ENCODE measurements around the gene TBC1D4. TPM values are rescaled to one million over a fixed set of nuclear protein-coding genes. Genes with fewer than 3 reads are reported as not detected.

Gene TBC1D4
- total RNA-seq, 1 experiment from 2014 or later = 32.7 TPM

DNA sequence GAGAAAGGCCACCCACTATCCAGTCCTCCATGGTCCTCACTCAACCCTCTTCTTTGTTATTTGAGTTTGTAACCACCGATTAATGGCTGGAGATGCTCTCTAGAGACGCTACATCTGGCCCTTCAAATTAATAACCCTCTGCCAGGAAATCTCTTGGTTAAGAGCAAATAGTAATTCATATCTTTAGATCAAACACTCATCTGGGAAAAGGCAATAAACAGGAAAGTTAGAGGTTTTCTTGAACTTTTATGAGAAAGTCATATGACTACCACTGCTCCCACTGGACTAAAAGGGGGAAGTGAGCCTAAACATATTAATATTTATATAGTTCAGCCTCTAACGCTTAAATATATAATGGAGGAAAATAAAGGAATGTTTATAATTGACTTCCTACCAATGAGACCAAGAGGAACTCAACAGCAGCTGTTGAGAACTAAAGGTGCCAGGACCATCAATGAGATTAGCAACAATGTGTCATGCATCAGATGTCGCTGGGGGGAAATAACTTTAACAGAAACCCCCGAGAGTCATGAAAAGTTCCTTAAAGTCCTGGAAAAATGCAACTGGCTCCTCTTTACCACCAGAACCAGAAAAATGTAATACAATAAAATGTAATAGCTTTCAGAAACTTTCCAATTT lies 2.7 kb downstream of the TBC1D4 start:
- no peak for DNase-seq (ENCODE audit: low read depth in 1 of 2, low spot score in 2 of 2)
- H3K9me3 ChIP-seq (replicated peaks) = no peaks in the 10 kb centered on the region
- peaks cover 11% of the 10 kb centered on the region for H3K4me1 ChIP-seq (replicated peaks)
- H3K4me3 ChIP-seq = no peak overlapping the region
- H3K36me3 ChIP-seq = no peaks in the 10 kb centered on the region
- peaks cover 49% of the 10 kb centered on the region for H3K27me3 ChIP-seq (replicated peaks)
- H3K27ac ChIP-seq = no peak overlapping the region

DNA sequence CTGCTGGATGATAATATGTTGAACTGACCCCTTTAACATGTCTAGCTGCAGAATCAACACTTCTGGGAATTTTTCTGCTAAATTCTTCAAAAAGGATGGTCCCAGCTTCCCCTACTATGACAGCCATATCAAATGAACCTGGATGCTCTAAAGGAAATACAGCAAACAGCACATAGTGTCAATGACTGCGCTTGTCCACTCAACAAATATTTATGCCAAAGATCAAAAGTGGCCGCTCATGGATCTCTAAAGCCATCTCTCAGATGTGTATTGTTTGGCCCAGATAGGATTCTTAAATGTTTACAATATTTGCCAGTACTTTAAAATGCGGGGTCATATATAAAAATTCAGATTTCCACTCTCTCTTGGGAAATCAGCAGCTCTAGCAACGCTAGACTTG lies 3.3 kb downstream of the TBC1D4 start:
- no peak overlapping the region for H3K4me3 ChIP-seq
- no peaks in the 10 kb centered on the region for H3K9me3 ChIP-seq (replicated peaks)
- DNase-seq (ENCODE audit: low read depth in 1 of 2, low spot score in 2 of 2) = no peak
- H3K27me3 ChIP-seq (replicated peaks) = peaks cover 49% of the 10 kb centered on the region
- peaks cover 11% of the 10 kb centered on the region for H3K4me1 ChIP-seq (replicated peaks)
- no peak overlapping the region for H3K27ac ChIP-seq
- H3K36me3 ChIP-seq = no peaks in the 10 kb centered on the region

- Histone ChIP-seq H3K4me1 (replicated peaks) (no peaks in the 10 kb centered on the region), H3K36me3 (no peaks in the 10 kb centered on the region), H3K27ac (no peak overlapping the region), H3K27me3 (replicated peaks) (peaks cover 30% of the 10 kb centered on the region), H3K4me3 (no peak overlapping the region), H3K9me3 (replicated peaks) (no peaks in the 10 kb centered on the region)
- no peak for DNase-seq (ENCODE audit: low read depth in 1 of 2, low spot score in 2 of 2)
Measured at GRCh38 chr13:75474956-75475355, 7.0 kb downstream of the TBC1D4 start.

GRCh38 chr13:75473468-75473867 lies 8.5 kb downstream of the TBC1D4 start:
- Histone ChIP-seq H3K27ac (no peak overlapping the region), H3K9me3 (replicated peaks) (no peaks in the 10 kb centered on the region; the same call in 1 of the 2 replicates), H3K4me1 (replicated peaks) (no peaks in the 10 kb centered on the region), H3K27me3 (replicated peaks) (peaks cover 15% of the 10 kb centered on the region), H3K4me3 (no peak overlapping the region), H3K36me3 (no peaks in the 10 kb centered on the region)
- no peak for DNase-seq (ENCODE audit: low read depth in 1 of 2, low spot score in 2 of 2)

DNA sequence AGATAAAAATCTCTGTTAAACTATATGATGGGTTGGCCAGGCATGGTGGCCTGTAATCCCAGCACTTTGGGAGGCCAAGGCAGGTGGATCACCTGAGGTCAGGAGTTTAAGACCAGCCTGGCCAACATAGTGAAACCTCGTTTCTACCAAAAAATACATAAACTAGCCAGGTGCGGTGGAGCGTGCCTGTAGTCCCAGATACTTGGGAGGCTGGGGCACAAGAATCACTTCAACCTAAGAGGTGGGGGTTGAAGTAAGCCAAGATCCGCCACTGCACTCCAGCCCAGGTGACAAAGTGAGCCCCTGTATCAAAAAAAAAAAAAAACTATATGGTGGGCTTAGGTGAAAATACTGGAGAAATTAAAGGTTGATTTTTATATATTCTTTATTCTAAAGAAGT lies 11.3 kb downstream of the TBC1D4 start:
- Histone ChIP-seq H3K27me3 (replicated peaks) (peaks cover 5% of the 10 kb centered on the region; the same call in 1 of the 2 replicates), H3K36me3 (no peaks in the 10 kb centered on the region), H3K4me3 (no peak overlapping the region), H3K9me3 (replicated peaks) (peaks cover 3% of the 10 kb centered on the region; the same call in 1 of the 2 replicates), H3K4me1 (replicated peaks) (no peaks in the 10 kb centered on the region), H3K27ac (no peak overlapping the region)
- DNase-seq (ENCODE audit: low read depth in 1 of 2, low spot score in 2 of 2) = no peak

DNA sequence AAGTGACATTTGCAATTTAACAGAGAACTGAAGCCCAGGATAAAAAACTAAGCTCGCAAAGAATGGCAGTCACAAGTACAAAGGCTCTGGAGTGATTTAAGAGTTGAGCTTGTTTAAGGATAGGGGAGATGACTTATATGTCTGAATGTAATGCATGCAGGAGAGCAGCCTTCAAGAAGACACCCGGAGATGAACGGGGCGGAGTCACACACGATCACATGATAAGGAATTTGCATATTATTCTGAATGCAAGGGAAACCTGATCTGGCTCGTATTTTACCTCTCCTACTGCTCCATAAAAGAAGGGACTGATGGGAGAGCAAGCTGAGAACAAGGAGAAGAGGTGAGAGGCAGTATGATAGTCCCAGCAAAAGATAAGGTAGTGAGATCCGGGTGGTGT lies 12.9 kb downstream of the TBC1D4 start:
- Histone ChIP-seq H3K27ac (no peak overlapping the region), H3K27me3 (replicated peaks) (peaks cover 5% of the 10 kb centered on the region; the same call in 1 of the 2 replicates), H3K36me3 (no peaks in the 10 kb centered on the region), H3K4me1 (replicated peaks) (no peaks in the 10 kb centered on the region), H3K4me3 (no peak overlapping the region), H3K9me3 (replicated peaks) (peaks cover 3% of the 10 kb centered on the region; the same call in 1 of the 2 replicates)
- DNase-seq (ENCODE audit: low read depth in 1 of 2, low spot score in 2 of 2) = no peak

DNA sequence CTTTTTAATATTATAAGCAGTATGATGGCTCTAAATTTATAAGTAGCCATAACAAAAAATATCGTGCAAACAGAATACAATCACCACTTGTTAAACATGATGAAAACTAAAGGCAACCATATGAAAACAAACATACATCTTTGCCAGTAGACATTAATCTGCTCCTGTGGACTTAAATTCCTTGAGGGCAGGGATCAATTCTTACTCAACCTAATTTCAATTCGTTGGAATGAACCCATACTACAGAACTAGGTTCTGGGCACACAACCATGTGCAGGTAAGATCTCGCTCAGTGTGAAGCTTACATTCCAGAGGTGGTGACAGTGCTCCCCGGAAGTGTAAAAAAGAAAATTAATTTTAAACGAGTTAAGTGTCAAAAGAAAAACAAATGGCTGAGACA lies 13.4 kb downstream of the TBC1D4 start:
- Histone ChIP-seq H3K27ac (no peak overlapping the region), H3K36me3 (no peaks in the 10 kb centered on the region), H3K4me1 (replicated peaks) (no peaks in the 10 kb centered on the region), H3K27me3 (replicated peaks) (peaks cover 5% of the 10 kb centered on the region; the same call in 1 of the 2 replicates), H3K9me3 (replicated peaks) (peaks cover 3% of the 10 kb centered on the region; the same call in 1 of the 2 replicates), H3K4me3 (no peak overlapping the region)
- DNase-seq (ENCODE audit: low read depth in 1 of 2, low spot score in 2 of 2) = no peak

GRCh38 chr13:75468098-75468497 lies 13.9 kb downstream of the TBC1D4 start:
- Histone ChIP-seq H3K9me3 (replicated peaks) (peaks cover 3% of the 10 kb centered on the region; the same call in 1 of the 2 replicates), H3K27ac (no peak overlapping the region), H3K4me1 (replicated peaks) (no peaks in the 10 kb centered on the region), H3K27me3 (replicated peaks) (peaks cover 5% of the 10 kb centered on the region; the same call in 1 of the 2 replicates), H3K4me3 (no peak overlapping the region), H3K36me3 (no peaks in the 10 kb centered on the region)
- no peak for DNase-seq (ENCODE audit: low read depth in 1 of 2, low spot score in 2 of 2)

GRCh38 chr13:75467040-75467728 lies 14.8 kb downstream of the TBC1D4 start:
- H3K4me3 ChIP-seq = no peak overlapping the region
- no peak overlapping the region for H3K27ac ChIP-seq
- H3K36me3 ChIP-seq = no peaks in the 10 kb centered on the region
- peaks cover 5% of the 10 kb centered on the region; the same call in 1 of the 2 replicates for H3K27me3 ChIP-seq (replicated peaks)
- peaks cover 3% of the 10 kb centered on the region; the same call in 1 of the 2 replicates for H3K9me3 ChIP-seq (replicated peaks)
- DNase-seq (ENCODE audit: low read depth in 1 of 2, low spot score in 2 of 2) = no peak
- H3K4me1 ChIP-seq (replicated peaks) = no peaks in the 10 kb centered on the region

DNA sequence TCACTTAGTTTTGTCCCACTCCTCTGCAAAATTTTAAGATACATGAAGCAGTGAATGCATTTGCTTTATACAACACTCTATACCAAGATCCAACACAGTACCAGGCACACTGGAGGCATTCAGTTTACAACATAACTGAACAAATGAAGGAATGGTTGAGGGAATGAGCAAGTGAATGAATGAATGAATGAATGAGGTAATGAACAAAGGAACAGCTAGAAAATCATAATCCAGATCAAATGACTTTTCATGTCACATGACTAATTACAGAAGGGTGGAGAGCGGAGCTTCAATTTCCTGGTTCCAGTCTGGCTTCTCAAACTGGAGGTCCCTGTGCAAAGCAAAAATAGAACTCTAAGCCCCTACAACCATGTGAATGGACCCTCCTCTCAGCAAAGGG lies 16.7 kb downstream of the TBC1D4 start:
- no peaks in the 10 kb centered on the region for H3K4me1 ChIP-seq (replicated peaks)
- no peak for DNase-seq (ENCODE audit: low read depth in 1 of 2, low spot score in 2 of 2)
- peaks cover 5% of the 10 kb centered on the region; the same call in 1 of the 2 replicates for H3K27me3 ChIP-seq (replicated peaks)
- no peaks in the 10 kb centered on the region for H3K36me3 ChIP-seq
- H3K4me3 ChIP-seq = no peak overlapping the region
- H3K27ac ChIP-seq = no peak overlapping the region
- H3K9me3 ChIP-seq (replicated peaks) = peaks cover 3% of the 10 kb centered on the region; the same call in 1 of the 2 replicates

DNA sequence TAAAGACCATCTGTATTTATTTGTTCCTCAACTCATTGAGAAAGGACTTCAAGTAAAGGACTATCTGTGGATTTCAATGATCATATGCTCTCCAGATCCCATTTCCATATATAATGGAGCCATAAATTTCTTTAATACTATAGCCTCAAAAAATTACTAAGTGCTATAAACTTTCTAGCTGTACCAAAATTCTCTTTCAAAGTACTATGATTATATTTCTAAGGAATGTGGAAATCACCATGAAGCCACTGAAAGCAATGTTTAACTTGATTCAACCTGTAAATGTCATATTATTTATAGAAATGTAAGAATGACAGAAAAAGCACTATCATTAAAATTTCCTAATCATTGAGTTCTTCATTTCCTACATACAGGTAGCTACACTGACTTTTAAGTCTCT lies 20.7 kb downstream of the TBC1D4 start:
- 0 out of 2 replicates have a peak, but pooled peaks cover 3% of the 10 kb centered on the region for H3K9me3 ChIP-seq (replicated peaks)
- no peaks in the 10 kb centered on the region for H3K4me1 ChIP-seq (replicated peaks)
- H3K27me3 ChIP-seq (replicated peaks) = no peaks in the 10 kb centered on the region
- H3K4me3 ChIP-seq = no peak overlapping the region
- no peak for DNase-seq (ENCODE audit: low read depth in 1 of 2, low spot score in 2 of 2)
- H3K27ac ChIP-seq = no peak overlapping the region
- H3K36me3 ChIP-seq = no peaks in the 10 kb centered on the region

- H3K9me3 ChIP-seq (replicated peaks) = no peaks in the 10 kb centered on the region
- H3K27me3 ChIP-seq (replicated peaks) = no peaks in the 10 kb centered on the region
- H3K4me3 ChIP-seq = no peak overlapping the region
- no peaks in the 10 kb centered on the region for H3K4me1 ChIP-seq (replicated peaks)
- no peaks in the 10 kb centered on the region for H3K36me3 ChIP-seq
- no peak for DNase-seq (ENCODE audit: low read depth in 1 of 2, low spot score in 2 of 2)
- H3K27ac ChIP-seq = no peak overlapping the region
Measured at GRCh38 chr13:75460644-75461043, 21.3 kb downstream of the TBC1D4 start.

- H3K4me1 ChIP-seq (replicated peaks) = no peaks in the 10 kb centered on the region
- no peak for DNase-seq (ENCODE audit: low read depth in 1 of 2, low spot score in 2 of 2)
- no peaks in the 10 kb centered on the region for H3K9me3 ChIP-seq (replicated peaks)
- H3K4me3 ChIP-seq = no peak overlapping the region
- no peaks in the 10 kb centered on the region for H3K36me3 ChIP-seq
- peaks cover 4% of the 10 kb centered on the region; the same call in 1 of the 2 replicates for H3K27me3 ChIP-seq (replicated peaks)
- no peak overlapping the region for H3K27ac ChIP-seq
Measured at GRCh38 chr13:75458696-75459422, 23.1 kb downstream of the TBC1D4 start.

DNA sequence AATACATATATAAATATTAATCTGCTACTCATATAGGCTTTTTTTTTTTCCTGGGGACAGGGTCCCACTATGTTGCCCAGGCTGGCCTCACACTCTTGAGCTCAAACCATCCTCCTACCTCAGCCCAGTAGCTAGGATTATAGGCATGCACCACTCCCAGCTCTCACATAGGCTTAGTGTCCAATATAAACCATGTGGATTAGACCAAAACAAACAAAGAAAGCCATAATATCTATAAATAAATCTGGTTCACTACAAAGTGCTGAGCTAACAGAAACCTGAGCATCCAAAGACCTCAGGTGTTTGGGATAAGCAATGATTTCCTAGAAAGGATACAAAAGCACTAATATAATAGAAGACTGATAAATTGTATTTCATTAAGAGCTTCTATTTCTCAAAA lies 26.0 kb downstream of the TBC1D4 start:
- H3K36me3 ChIP-seq = no peaks in the 10 kb centered on the region
- no peak overlapping the region for H3K27ac ChIP-seq

More for the DNA sequence above, 26.0 kb downstream of the TBC1D4 start:
- no peak overlapping the region for H3K4me3 ChIP-seq
- H3K9me3 ChIP-seq (replicated peaks) = no peaks in the 10 kb centered on the region
- DNase-seq (ENCODE audit: low read depth in 1 of 2, low spot score in 2 of 2) = no peak
- H3K4me1 ChIP-seq (replicated peaks) = no peaks in the 10 kb centered on the region
- peaks cover 4% of the 10 kb centered on the region; the same call in 1 of the 2 replicates for H3K27me3 ChIP-seq (replicated peaks)
